Kasumi-1 (cell line): Measurements from ENCODE around the gene HDAC10.

Experiments
- DNase-seq, 2 experiments: peaks; one replicate each; lab custom pipeline; 2025; lab: John Stamatoyannopoulos, UW

The HDAC10 gene

GRCh38 chr22:50200461-50201190 lies 50.4 kb downstream of the HDAC10 start, which contains the start of gene SELENOO:
SELENOO (plus strand) TSS chr22:50201011; CDS start chr22:50201037, 26 bp downstream.
- peak; percentile 85 to 91 for DNase-seq

DNA sequence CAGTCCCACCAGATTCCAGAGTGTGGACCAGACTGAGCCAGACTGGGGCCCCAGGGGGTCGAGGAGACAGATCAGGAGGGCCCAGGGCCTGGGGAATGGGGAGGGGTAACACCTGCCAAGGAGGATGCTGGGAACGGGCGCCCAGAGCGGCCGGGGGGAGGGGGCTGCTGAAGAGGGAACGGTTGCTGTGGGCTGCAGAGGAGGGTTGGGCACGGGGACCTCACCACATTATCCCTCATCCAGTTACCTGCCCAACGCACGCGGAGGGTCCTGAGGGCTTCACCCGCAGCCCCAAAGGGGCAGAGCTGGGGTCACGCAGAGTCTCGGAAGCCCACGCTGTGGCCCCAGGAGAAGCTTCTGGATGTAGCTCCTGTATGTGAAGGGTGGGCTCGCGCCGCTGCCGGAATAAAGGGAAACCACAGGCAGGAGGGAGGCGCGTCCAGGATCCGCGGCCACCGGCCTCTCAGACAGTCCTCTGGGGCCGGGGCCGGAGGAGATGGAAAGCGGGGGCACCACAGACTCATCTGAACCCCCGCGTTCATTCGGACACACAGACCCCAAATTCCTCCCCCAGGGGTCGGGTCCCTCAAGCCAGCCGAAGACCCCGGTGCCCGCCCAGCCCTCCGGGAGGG lies 51.1 kb downstream of the HDAC10 start:
- DNase-seq = no peak

- DNase-seq = no peak
These were observed 51.8 kb downstream of the HDAC10 start for GRCh38 chr22:50199251-50199721.

DNA sequence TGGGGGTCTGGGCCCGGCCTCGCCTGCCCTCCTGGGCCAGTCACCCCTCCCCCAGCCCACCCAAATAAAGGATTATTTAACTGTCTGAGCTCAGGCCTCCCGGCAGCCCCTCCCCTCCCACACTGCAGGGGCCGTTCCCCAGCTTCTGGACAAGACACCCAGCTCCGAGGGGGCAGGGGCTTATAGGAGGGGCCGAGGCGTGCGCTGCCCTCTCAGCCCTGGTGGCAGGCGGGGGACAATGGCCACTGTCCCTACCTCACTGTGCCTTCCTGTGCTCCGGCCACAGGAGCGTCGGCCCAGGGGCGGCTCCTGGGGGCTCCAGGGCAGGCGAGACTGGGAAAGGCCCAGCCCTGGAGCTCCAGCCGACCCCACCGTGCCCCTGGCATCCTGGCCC lies 52.4 kb downstream of the HDAC10 start:
- no peak for DNase-seq

- no peak for DNase-seq
These were observed 53.0 kb downstream of the HDAC10 start for GRCh38 chr22:50197856-50198623.

GRCh38 chr22:50197000-50197800 lies 53.9 kb downstream of the HDAC10 start:
- DNase-seq = no peak

GRCh38 chr22:50196256-50196655 lies 54.8 kb downstream of the HDAC10 start:
- DNase-seq = no peak
